ENCODE results near the gene NCS1. TPM values are rescaled to one million over a fixed set of nuclear protein-coding genes. Genes with fewer than 3 reads are reported as not detected.

Gene NCS1
- polyA plus RNA-seq, 3 donors = 25.8 to 27.4 (median 26.6) TPM

DNA sequence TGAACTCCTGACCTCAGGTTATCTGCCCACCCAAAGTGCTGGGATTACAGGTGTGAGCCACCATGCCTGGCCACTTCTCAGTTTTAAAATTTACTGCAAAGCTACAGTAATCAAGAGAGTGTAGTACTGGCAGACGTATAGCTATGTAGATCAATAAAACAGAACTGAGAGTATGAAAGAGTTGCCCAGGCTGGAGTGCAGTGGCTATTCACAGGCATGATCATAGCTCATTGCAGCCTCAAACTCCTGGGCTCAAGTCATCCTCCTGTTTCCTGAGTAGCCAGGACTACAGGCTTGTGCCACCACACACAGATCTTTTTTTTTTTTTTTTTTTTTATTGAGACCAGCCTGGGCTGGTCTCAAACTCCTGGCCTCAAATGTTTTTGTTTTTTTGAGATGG lies 26.5 kb upstream of the NCS1 start:
- no peak for DNase-seq (ENCODE audit: low read depth in 3 of 3, low spot score in 2 of 3)

- DNase-seq (ENCODE audit: low read depth in 3 of 3, low spot score in 2 of 3) = no peak
These were observed 25.0 kb upstream of the NCS1 start for GRCh38 chr9:130147198-130147597.

- DNase-seq (ENCODE audit: low read depth in 3 of 3, low spot score in 2 of 3) = no peak
These were observed 24.3 kb upstream of the NCS1 start for GRCh38 chr9:130147910-130148309.

DNA sequence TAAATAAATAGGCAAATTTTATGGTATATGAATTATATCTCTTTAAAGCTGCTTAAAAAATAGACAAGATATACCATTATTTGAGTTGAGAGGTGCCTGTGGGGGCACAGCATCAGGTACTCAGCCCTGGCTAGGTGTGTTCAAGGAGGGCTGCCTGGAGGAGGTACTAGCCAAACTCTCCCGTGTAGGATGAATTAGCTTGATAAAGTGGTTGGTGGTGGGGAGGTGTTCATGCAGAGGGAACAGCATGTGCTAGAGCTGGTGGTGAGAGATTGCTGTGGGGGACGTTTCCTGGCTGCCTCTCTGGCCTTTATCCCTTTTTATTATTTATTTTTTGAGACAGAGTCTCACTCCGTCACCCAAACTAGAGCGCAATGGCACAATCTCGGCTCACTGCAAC lies 23.2 kb upstream of the NCS1 start:
- DNase-seq (ENCODE audit: low read depth in 3 of 3, low spot score in 2 of 3) = no peak

DNA sequence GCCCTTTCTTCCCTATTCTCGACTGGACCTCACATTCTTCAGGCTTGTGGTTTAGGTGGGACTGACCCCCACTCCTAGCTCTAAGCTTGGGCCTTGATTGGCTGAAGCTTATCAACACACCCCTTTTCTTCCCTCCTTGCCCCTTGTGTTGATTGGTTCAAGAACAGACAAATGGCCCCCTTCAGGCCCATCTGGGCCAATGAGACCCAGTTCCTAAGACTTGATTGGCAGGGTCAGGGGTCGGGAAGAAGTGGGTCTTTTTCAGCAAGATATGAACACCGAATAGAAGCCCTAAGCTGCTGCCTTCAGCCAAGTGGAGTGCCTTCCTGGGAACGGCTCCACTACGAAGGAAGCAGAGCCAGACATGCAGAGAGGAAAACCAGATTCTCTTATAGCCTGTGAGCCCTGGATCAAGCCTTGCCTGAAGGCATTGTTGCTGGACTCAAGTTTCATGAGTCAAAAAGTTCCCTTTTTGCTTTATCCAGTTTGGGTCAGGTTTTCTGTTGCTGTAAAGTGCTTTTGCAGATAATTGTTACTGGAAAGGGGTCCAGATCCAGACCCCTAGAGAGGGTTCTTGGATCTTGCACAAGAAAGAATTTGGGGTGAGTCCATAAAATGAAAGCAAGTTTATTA lies 22.4 kb upstream of the NCS1 start:
- no peak for DNase-seq (ENCODE audit: low read depth in 3 of 3, low spot score in 2 of 3)

DNA sequence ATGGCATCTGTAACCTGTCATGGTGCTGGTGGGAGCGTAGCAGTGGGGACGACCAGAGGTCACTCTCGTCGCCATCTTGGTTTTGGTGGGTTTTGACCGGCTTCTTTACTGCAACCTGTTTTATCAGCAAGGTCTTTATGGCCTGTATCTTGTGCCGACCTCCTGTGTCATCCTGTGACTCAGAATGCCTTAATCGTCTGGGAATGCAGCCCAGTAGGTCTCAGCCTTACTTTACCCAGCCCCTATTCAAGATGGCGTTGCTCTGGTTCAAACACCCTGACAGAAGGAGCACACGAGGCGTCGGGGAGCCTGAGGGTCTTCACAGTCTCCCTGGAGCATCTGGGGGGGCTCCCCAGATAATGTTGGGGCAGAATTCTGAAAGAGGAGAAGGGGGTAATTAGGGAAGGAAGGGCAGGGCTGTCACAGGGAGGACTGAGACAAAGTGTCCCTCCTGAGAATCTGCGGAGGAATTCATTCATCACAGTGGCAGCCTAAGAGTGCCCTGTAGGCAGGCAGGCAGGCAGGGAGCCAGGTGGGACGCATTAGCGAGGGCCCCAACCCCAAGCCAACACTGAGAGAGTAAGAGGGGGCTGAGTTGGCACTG lies 21.3 kb upstream of the NCS1 start:
- DNase-seq (ENCODE audit: low read depth in 3 of 3, low spot score in 2 of 3) = no peak

- no peak for DNase-seq (ENCODE audit: low read depth in 3 of 3, low spot score in 2 of 3)
These were observed 17.4 kb upstream of the NCS1 start for GRCh38 chr9:130154816-130155215.

- no peak for DNase-seq (ENCODE audit: low read depth in 3 of 3, low spot score in 2 of 3)
These were observed 16.6 kb upstream of the NCS1 start for GRCh38 chr9:130155647-130156046.

DNA sequence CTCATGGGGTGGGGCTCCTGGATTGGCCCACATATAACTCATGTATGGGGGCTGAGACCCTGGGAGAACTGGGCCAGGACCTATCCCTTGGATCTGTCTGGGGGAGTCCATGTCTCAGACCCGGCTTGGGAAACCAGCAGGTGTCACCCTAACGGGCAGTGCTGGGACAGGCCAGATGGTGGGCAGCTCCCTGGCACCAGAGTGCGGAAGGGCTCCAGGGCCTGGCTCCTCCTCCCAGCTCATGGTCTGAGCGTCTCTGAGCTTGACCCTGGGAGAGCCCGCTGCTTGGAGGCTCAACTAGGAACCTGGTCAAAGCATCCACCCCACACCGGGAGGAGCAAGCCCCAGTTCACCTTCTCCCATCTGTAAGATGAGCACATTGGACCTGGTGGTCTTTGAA lies 15.5 kb upstream of the NCS1 start:
- no peak for DNase-seq (ENCODE audit: low read depth in 3 of 3, low spot score in 2 of 3)

GRCh38 chr9:130157079-130157478 lies 15.1 kb upstream of the NCS1 start:
- DNase-seq (ENCODE audit: low read depth in 3 of 3, low spot score in 2 of 3) = no peak

- DNase-seq (ENCODE audit: low read depth in 3 of 3, low spot score in 2 of 3) = no peak
These were observed 14.2 kb upstream of the NCS1 start for GRCh38 chr9:130158001-130158400.

DNA sequence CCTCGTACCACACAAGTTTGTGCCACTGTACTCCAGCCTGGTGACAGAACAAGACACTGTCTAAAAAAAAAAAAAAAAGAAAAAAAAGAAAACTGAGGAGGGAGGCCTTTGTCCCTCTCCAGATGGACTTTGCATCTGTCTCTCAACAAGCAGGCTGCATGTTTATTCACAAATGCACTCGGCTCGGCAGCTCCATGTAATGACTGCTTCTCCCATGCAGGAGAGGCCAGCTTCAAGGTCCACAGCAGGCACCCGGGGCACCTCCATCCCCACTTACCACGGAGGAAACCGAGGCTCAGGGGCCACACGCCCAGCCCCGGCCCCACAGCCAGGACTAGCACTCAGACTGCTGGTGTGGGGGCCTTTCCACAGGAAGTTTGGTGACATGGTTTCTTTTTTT lies 13.1 kb upstream of the NCS1 start:
- no peak for DNase-seq (ENCODE audit: low read depth in 3 of 3, low spot score in 2 of 3)

DNA sequence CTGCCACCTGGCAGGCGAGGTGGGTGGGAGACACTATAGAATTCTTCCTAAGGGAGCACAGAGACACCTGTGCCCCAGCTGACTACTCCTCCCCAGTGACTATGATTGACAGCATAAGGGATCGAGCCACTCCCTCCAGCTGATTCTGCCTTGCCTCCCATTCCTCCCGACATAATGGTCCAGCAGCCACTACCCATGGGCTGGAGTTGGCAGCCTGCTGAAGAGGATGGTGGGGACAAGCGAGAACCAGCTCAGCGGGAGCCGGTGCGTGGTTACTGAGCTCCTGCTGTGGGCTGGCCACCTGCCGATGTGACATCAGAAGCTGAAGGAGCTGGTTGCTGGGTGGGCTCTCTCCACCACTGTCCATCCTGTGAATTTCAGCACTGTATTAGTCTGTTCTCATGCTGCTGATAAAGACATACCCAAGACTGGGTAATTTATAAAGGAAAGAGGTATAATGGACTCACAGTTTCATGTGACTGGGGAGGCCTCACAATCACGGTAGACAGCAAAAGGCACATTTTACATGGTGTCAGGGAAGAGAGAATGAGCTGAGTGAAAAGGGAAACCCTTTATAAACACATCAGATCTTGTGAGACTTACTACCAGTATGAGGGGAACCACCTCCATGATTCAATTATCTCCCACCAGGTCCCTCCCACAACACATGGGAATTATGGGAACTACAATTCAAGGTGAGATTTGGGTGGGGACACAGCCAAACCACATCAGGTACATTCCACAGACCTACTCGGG lies 12.1 kb upstream of the NCS1 start:
- no peak for DNase-seq (ENCODE audit: low read depth in 3 of 3, low spot score in 2 of 3)

GRCh38 chr9:130160862-130161470 lies 11.2 kb upstream of the NCS1 start:
- DNase-seq (ENCODE audit: low read depth in 3 of 3, low spot score in 2 of 3) = no peak

- no peak for DNase-seq (ENCODE audit: low read depth in 3 of 3, low spot score in 2 of 3)
These were observed 6.6 kb upstream of the NCS1 start for GRCh38 chr9:130165579-130165978.

DNA sequence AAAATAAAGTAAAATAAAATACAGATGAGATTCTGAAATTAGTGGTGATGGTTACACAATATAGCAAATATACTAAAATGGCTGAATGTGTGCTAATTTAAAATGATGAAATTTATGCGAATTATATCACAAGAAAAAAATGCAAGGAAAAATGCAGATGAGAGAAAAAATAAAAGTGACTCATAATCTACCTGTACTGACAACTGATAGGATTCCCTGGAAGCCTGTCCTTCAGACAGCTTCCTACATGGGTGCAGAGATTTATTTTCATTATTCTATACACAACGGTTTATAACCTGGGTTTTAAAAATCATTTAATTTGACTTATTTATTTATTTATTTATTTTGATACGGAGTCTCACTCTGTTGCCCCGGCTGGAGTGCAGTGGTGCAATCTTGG lies 5.8 kb upstream of the NCS1 start:
- DNase-seq (ENCODE audit: low read depth in 3 of 3, low spot score in 2 of 3) = no peak

GRCh38 chr9:130167927-130168326 lies 4.3 kb upstream of the NCS1 start:
- no peak for DNase-seq (ENCODE audit: low read depth in 3 of 3, low spot score in 2 of 3)

DNA sequence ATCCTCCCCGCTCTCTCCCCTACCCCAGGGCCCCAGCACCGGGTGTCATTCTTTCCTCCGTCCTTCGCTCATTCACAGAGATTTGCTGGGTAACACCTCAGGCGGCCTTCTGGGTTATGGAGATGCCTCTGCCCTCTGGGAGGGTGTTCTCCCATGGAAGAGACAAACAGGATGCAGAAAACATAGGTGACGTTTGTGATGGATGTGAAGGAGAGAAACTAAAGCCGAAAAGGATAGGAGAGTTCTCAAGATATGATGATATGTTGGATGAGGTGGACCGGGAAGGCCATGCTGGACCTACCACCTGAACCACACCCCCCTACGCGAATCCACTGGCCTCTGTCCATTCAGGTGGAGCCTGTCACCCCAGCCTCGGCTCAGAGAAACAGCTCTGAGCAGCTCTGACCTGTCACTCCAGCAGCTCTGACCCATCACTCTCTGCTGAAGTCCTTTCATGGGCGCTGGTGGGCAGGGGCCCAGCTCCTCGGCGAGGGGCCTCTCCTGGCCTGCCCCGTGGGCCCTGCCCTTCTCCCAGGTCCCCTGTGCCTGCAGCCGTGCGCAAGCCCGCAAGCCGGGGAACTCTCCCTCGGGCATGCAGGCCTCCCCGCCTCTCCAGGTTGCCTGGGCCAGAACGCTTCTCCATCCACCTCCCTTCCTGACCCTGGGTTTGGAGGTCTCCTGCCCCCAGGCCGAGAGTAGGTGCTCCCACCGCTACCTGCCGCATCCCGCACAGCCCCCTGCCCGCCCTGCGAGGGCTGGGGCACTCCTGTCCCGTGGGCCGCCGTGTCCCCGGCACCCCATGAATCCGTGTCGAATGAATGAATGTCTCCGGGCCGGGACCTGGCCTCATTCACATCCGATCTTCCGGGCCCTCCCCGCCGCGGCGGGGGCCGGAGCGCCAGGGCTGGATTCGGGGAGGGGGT lies 717 bp upstream of the NCS1 start:
- DNase-seq (ENCODE audit: low read depth in 3 of 3, low spot score in 2 of 3) = no peak

DNA sequence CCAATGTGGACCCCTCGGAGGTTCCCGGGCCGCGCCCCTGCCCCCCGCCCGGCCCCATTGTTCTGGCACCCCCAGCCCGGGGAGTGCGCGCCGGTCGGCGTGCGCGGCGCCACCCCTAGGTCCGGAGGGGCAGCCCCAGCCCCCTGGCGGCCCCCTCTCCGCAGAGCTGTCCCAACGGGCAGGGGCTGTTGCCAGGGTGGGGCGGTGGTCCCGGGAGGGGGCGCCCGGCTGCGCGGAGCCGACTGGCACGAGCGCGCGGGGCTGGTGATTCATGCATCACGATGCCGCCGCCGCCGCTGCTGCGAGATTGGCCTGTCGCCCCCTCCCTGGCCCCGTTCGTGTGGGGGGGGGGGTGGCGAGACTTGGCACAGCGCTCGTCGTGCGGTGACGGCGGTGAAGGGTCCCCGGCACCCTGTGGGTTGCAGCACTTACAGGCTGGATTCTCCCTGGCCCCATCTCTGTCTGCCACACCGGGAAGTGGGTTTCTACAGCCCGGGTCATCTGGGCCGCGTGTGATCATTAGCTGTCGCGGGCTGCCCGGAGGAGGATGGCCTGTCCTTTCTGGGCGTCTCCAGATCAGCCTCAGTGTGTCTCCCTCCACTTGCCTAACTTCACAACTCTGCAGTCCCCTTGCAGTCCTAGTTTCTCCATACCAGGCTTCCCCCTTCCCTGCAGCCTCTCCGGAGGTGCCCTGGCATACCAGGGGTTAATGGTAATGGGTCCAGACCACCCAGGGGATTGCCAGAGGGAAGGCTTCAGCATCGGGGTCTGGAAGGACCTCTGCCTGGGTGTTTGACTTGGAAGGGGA lies 858 bp downstream of the NCS1 start:
- DNase-seq (ENCODE audit: low read depth in 3 of 3, low spot score in 2 of 3) = no peak

DNA sequence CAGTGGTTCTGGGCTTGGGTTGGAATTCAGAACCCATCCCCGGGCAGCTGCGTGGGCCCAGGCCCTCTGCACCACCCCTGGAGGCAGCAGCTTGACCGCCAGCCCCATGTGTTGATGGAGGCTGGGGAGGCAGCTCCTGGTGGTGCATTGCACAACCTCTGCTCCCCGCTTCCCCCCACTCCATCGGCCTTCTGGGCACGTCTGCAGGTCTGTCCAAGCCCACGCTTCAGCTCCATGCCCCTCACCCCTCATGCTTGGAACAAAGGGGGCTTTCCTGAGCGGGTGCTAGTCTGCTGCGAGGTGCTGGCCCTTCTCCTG lies 1.4 kb downstream of the NCS1 start:
- no peak for DNase-seq (ENCODE audit: low read depth in 3 of 3, low spot score in 2 of 3)

Data from right renal cortex interstitium (tissue), 3 donors.